Neuronal stem cell (in vitro differentiated cells): Measurements from ENCODE around the gene FBXO27.
"Not testable (repeated sequence)": the region's sequence is repeated elsewhere in the genome, so short reads cannot be mapped to it uniquely, and the experiment has no call there.

Experiments used
- DNase-seq: peaks from one replicate; pipeline ENCODE4 v3.0.0-alpha.2; 2013; ENCODE audit warnings: low spot score
- H2AFZ ChIP-seq: one replicate; pipeline ENCODE4 v1.6.1; 2013; ENCODE audit warnings: mild to moderate bottlenecking, low read length, inconsistent platforms
- H2AK5ac ChIP-seq: 2 replicates; pipeline ENCODE4 v1.6.1; 2013; ENCODE audit warnings: low read depth, mild to moderate bottlenecking, inconsistent platforms, low read length, moderate library complexity, mixed read lengths
- H2BK120ac ChIP-seq: 2 replicates; pipeline ENCODE4 v1.6.1; 2013; ENCODE audit warnings: low read depth, mild to moderate bottlenecking, inconsistent platforms, low read length, moderate library complexity, mixed read lengths
- H2BK12ac ChIP-seq: one replicate; pipeline ENCODE4 v1.6.1; 2013; ENCODE audit warnings: low read length, inconsistent platforms
- H2BK15ac ChIP-seq: 2 replicates; pipeline ENCODE4 v1.6.1; 2013; ENCODE audit warnings: mild to moderate bottlenecking, low read length, inconsistent platforms, mixed read lengths
- H2BK5ac ChIP-seq: one replicate; pipeline ENCODE4 v1.6.1; 2013; ENCODE audit warnings: inconsistent platforms, mild to moderate bottlenecking, low read length, moderate library complexity
- H3K14ac ChIP-seq: one replicate; pipeline ENCODE4 v1.6.1; 2013; ENCODE audit warnings: low read length, inconsistent platforms
- H3K18ac ChIP-seq: 2 replicates; pipeline ENCODE4 v1.6.1; 2013; ENCODE audit warnings: low read length, inconsistent platforms
- H3K23ac ChIP-seq: 2 replicates; pipeline ENCODE4 v1.6.1; 2013; ENCODE audit warnings: low read depth, mild to moderate bottlenecking, mixed read lengths, low read length, inconsistent platforms; ENCODE audit not compliant: poor library complexity
- H3K27ac ChIP-seq: replicated peaks from 3 replicates; pipeline ENCODE4 v1.5.1; 2013; ENCODE audit warnings: low read length, inconsistent platforms
- H3K27me3 ChIP-seq, 3 experiments: 2 replicates each; pipeline ENCODE4 v1.6.1; 2013; ENCODE audit warnings: low read length in 3 of 3, mild to moderate bottlenecking in 2 of 3, inconsistent platforms in 1 of 3, low read depth in 1 of 3, mixed read lengths in 1 of 3, moderate library complexity in 1 of 3; ENCODE audit not compliant: control insufficient read depth in 3 of 3, insufficient read depth in 3 of 3
- H3K36me3 ChIP-seq, 2 donors: replicated peaks in 1 of 2; 2 replicates each; pipeline ENCODE4 v1.6.1; 2013; ENCODE audit warnings: low read length in 2 of 2; ENCODE audit not compliant: control insufficient read depth in 2 of 2, insufficient read depth in 2 of 2
- H3K4ac ChIP-seq: 2 replicates; pipeline ENCODE4 v1.6.1; 2013; ENCODE audit warnings: inconsistent platforms, mild to moderate bottlenecking, low read length, moderate library complexity
- H3K4me1 ChIP-seq, 2 donors: 1 replicate in 1 of 2; 2 replicates in 1 of 2; pipeline ENCODE4 v1.6.1; 2013; ENCODE audit warnings: low read length in 2 of 2, low read depth in 1 of 2; ENCODE audit not compliant: control insufficient read depth in 2 of 2, insufficient read depth in 1 of 2
- H3K4me2 ChIP-seq: one replicate; pipeline ENCODE4 v1.6.1; 2013; ENCODE audit warnings: mild to moderate bottlenecking, low read length, inconsistent platforms; ENCODE audit not compliant: insufficient read depth, poor library complexity, severe bottlenecking
- H3K4me3 ChIP-seq, 2 donors: 2 replicates each; pipeline ENCODE4 v1.5.1; 2013; ENCODE audit warnings: low read length in 2 of 2, mild to moderate bottlenecking in 2 of 2, inconsistent platforms in 1 of 2, moderate library complexity in 1 of 2
- H3K79me1 ChIP-seq: one replicate; pipeline ENCODE4 v1.6.1; 2013; ENCODE audit warnings: low read depth, mild to moderate bottlenecking, inconsistent platforms, low read length, moderate library complexity
- H3K9ac ChIP-seq: one replicate; pipeline ENCODE4 v1.6.1; 2013; ENCODE audit warnings: mild to moderate bottlenecking, low read depth, low read length, inconsistent platforms; ENCODE audit not compliant: poor library complexity
- H3K9me3 ChIP-seq, 2 donors: replicated peaks in 1 of 2; 2 replicates each; pipeline versions ENCODE3 to v1.6.1; 2013; ENCODE audit warnings: low read length in 2 of 2, mild to moderate bottlenecking in 2 of 2, inconsistent platforms in 1 of 2, low read depth in 1 of 2, mixed read lengths in 1 of 2, moderate library complexity in 1 of 2; ENCODE audit not compliant: control insufficient read depth in 2 of 2, insufficient read depth in 1 of 2
- H4K8ac ChIP-seq: one replicate; pipeline ENCODE4 v1.6.1; 2013; ENCODE audit warnings: low read depth, mild to moderate bottlenecking, inconsistent platforms, low read length, moderate library complexity
- H4K91ac ChIP-seq: one replicate; pipeline ENCODE4 v1.6.1; 2013; ENCODE audit warnings: low read length, low read depth, mild to moderate bottlenecking, inconsistent platforms; ENCODE audit not compliant: poor library complexity
- WGBS, 2 donors: extraction: QIAGEN DNeasy Blood & Tissue Kit; methylation state at CpG; one replicate each; pipeline ENCODE4 v1.1.7; 2013; ENCODE audit warnings: missing lambda C conversion rate in 2 of 2, mixed read lengths in 1 of 2; ENCODE audit not compliant: insufficient read length in 2 of 2, insufficient replicate concordance in 1 of 2; ENCODE audit errors: extremely low coverage in 2 of 2; 5-methylcytosine and 5-hydroxymethylcytosine counted together

FBXO27 gene

GRCh38 chr19:39074942-39075341, 42.6 kb upstream of the FBXO27 start:
- Histone ChIP-seq H4K8ac (no peak overlapping the region), H2BK12ac (no peak overlapping the region), H3K9ac (no peak overlapping the region), H3K4me3 (no peak overlapping the region), H3K27me3 (peaks cover 0 to 3% (median 2%) of the 10 kb centered on the region in 3 experiments), H2AK5ac (no peak overlapping the region), H3K9me3 (no peaks in the 10 kb centered on the region), H3K79me1 (no peaks in the 10 kb centered on the region), H2AFZ (no peak overlapping the region), H3K4me2 (no peak overlapping the region), H3K14ac (no peak overlapping the region), H3K4ac (no peak overlapping the region), H3K36me3 (no peaks in the 10 kb centered on the region), H4K91ac (no peak overlapping the region), H2BK5ac (no peak overlapping the region), H2BK120ac (no peak overlapping the region), H3K23ac (no peak overlapping the region), H3K4me1 (no peaks in the 10 kb centered on the region), H3K18ac (no peak overlapping the region), H3K27ac (no peak overlapping the region), H2BK15ac (no peak overlapping the region)
- WGBS, 2 donors: no CpG with 5 or more reads among the region's 6 CpGs
- no peak for DNase-seq

GRCh38 chr19:39074205-39074692, 41.9 kb upstream of the FBXO27 start:
- WGBS, 2 donors: no CpG with 5 or more reads among the region's 3 CpGs
- H2AK5ac ChIP-seq: no peak overlapping the region
- H3K4me3 ChIP-seq: no peak overlapping the region
- H3K4me2 ChIP-seq: no peak overlapping the region
- H3K18ac ChIP-seq: no peak overlapping the region
- no peaks in the 10 kb centered on the region for H3K36me3 ChIP-seq
- no peak overlapping the region for H3K14ac ChIP-seq
- no peak overlapping the region for H3K23ac ChIP-seq
- H3K27me3 ChIP-seq: peaks cover 0 to 3% (median 2%) of the 10 kb centered on the region in 3 experiments
- H3K79me1 ChIP-seq: no peaks in the 10 kb centered on the region
- no peak overlapping the region for H2BK12ac ChIP-seq
- H3K9me3 ChIP-seq: no peaks in the 10 kb centered on the region
- H2BK15ac ChIP-seq: no peak overlapping the region
- no peak overlapping the region for H4K8ac ChIP-seq
- H2AFZ ChIP-seq: no peak overlapping the region
- no peak overlapping the region for H2BK120ac ChIP-seq
- H4K91ac ChIP-seq: no peak overlapping the region
- no peak overlapping the region for H3K9ac ChIP-seq
- no peak overlapping the region for H3K27ac ChIP-seq
- H3K4me1 ChIP-seq: no peaks in the 10 kb centered on the region
- no peak overlapping the region for H2BK5ac ChIP-seq
- DNase-seq: no peak
- no peak overlapping the region for H3K4ac ChIP-seq

GRCh38 chr19:39070888-39071287, 38.5 kb upstream of the FBXO27 start:
- H3K27ac ChIP-seq: no peak overlapping the region
- H4K8ac ChIP-seq: no peak overlapping the region
- peak overlapping the region; percentile 31 for H3K14ac ChIP-seq
- no peak overlapping the region for H2BK15ac ChIP-seq
- H3K9me3 ChIP-seq: no peaks in the 10 kb centered on the region
- no peak overlapping the region for H4K91ac ChIP-seq
- H3K23ac ChIP-seq: no peak overlapping the region
- H3K27me3 ChIP-seq: peaks cover 0 to 3% (median 0%) of the 10 kb centered on the region in 3 experiments
- H3K36me3 ChIP-seq: no peaks in the 10 kb centered on the region
- peak overlapping the region; percentile 44 for H3K9ac ChIP-seq
- H2BK12ac ChIP-seq: no peak overlapping the region
- whole genome bisulfite sequencing, 2 donors: no CpG with 5 or more reads among the region's 5 CpGs
- H3K4me1 ChIP-seq: no peaks in the 10 kb centered on the region
- no peak overlapping the region for H3K18ac ChIP-seq
- H2AFZ ChIP-seq: no peak overlapping the region
- H2BK120ac ChIP-seq: no peak overlapping the region
- no peak overlapping the region for H2AK5ac ChIP-seq
- no peaks in the 10 kb centered on the region for H3K79me1 ChIP-seq
- H3K4me3 ChIP-seq: peak overlapping the region in 1 of 2 donors; percentile 23
- DNase-seq: no peak
- no peak overlapping the region for H2BK5ac ChIP-seq
- H3K4me2 ChIP-seq: no peak overlapping the region
- H3K4ac ChIP-seq: no peak overlapping the region

- not testable (repeated sequence) for H3K4me3 ChIP-seq, H3K36me3 ChIP-seq, H3K9ac ChIP-seq, H2BK12ac ChIP-seq, H3K4me1 ChIP-seq, H3K4me2 ChIP-seq, DNase-seq, H3K14ac ChIP-seq, H3K23ac ChIP-seq, H2BK120ac ChIP-seq, H2BK5ac ChIP-seq, H3K27me3 ChIP-seq, H3K4ac ChIP-seq, H3K18ac ChIP-seq, H4K8ac ChIP-seq, H3K9me3 ChIP-seq, H3K27ac ChIP-seq, H2AK5ac ChIP-seq, H2BK15ac ChIP-seq, H4K91ac ChIP-seq, H2AFZ ChIP-seq, H3K79me1 ChIP-seq
- WGBS, 2 donors: no CpG with 5 or more reads among the region's 6 CpGs
These were observed 35.9 kb upstream of the FBXO27 start for GRCh38 chr19:39068259-39068658.
